HEK293 (cell line): ENCODE measurements around the gene KLC3.

Experiments
- CTCF ChIP-seq: fragments of 450-650 bp; formaldehyde crosslinking; IDR thresholded peaks from 2 replicates; pipeline ENCODE4 v1.5.1; 2016; ENCODE audit warnings: missing biosample characterization, missing genetic modification characterization
- PATZ1 ChIP-seq: fragments of 450-650 bp; formaldehyde crosslinking; IDR thresholded peaks from 2 replicates; pipeline ENCODE4 v1.5.1; 2016; ENCODE audit warnings: missing biosample characterization, missing genetic modification characterization
- REPIN1 ChIP-seq: fragments of 450-650 bp; formaldehyde crosslinking; IDR thresholded peaks from 2 replicates; pipeline ENCODE4 v1.5.1; 2017; ENCODE audit warnings: missing biosample characterization, missing genetic modification characterization, low read depth
- TCF7L2 ChIP-seq: IDR thresholded peaks from 2 replicates; pipeline ENCODE4 v1.6.1; 2011; ENCODE audit warnings: low read depth, mild to moderate bottlenecking, inconsistent platforms, low read length, moderate library complexity, borderline replicate concordance
- YY1 ChIP-seq: fragments of 450-650 bp; formaldehyde crosslinking; IDR thresholded peaks from 2 replicates; pipeline ENCODE4 v1.5.1; 2018; ENCODE audit warnings: missing biosample characterization, missing genetic modification characterization
- ZBTB1 ChIP-seq: fragments of 450-650 bp; formaldehyde crosslinking; IDR thresholded peaks from 2 replicates; pipeline ENCODE4 v1.5.1; 2016; ENCODE audit warnings: missing biosample characterization, missing genetic modification characterization
- ZNF26 ChIP-seq: fragments of 450-650 bp; formaldehyde crosslinking; IDR thresholded peaks from 2 replicates; pipeline ENCODE4 v1.5.1; 2016; ENCODE audit warnings: missing biosample characterization, missing genetic modification characterization
- ZNF274 ChIP-seq, 2 experiments: fragments of 200-500 bp in 1 of 2; fragments of 450-650 bp in 1 of 2; sonication (Bioruptor generic) in 1 of 2; formaldehyde crosslinking in 1 of 2; IDR thresholded peaks; 2 replicates each; pipeline versions ENCODE4 v1.5.1 to v1.6.1; 2014 to 2016; ENCODE audit warnings: borderline replicate concordance in 1 of 2, inconsistent platforms in 1 of 2, low read length in 1 of 2, missing biosample characterization in 1 of 2, missing genetic modification characterization in 1 of 2
- ZNF658 ChIP-seq: fragments of 450-650 bp; formaldehyde crosslinking; IDR thresholded peaks from 2 replicates; pipeline ENCODE4; 2016; ENCODE audit warnings: missing biosample characterization, missing genetic modification characterization
- ZNF670 ChIP-seq: fragments of 450-650 bp; formaldehyde crosslinking; IDR thresholded peaks from 2 replicates; pipeline ENCODE4 v1.5.1; 2016; ENCODE audit warnings: missing biosample characterization, missing genetic modification characterization, low read depth
- ZNF791 ChIP-seq: fragments of 450-650 bp; formaldehyde crosslinking; IDR thresholded peaks from 2 replicates; pipeline ENCODE4 v1.5.1; 2016; ENCODE audit warnings: missing biosample characterization, missing genetic modification characterization

GRCh38 chr19:45298264-45298663, 42.3 kb upstream of the KLC3 start:
- TF ChIP-seq YY1 (tag by site-specific recombination): no peak
- TF ChIP-seq CTCF (tag by site-specific recombination): no peak
- no peak for TF ChIP-seq ZNF26
- no peak for TF ChIP-seq ZBTB1
- no peak for TF ChIP-seq ZNF791 (tag by site-specific recombination)
- TF ChIP-seq PATZ1: no peak
- no peak for TF ChIP-seq REPIN1 (tag by site-specific recombination)
- no peak for TF ChIP-seq ZNF670
- TF ChIP-seq TCF7L2: no peak
- no peak for TF ChIP-seq ZNF658 (tag by site-specific recombination)
- TF ChIP-seq ZNF274 (IDR thresholded peaks at IDR 0.05; ENCODE audit: low read length): no peak
- TF ChIP-seq ZNF274 (tag by site-specific recombination; IDR thresholded peaks at IDR 0.05; ENCODE audit: borderline replicate concordance): no peak
